GM12878 (cell line): ENCODE results near the gene THTPA. TPM values are rescaled to one million over a fixed set of nuclear protein-coding genes. Genes with fewer than 3 reads are reported as not detected.

Source experiments
- ATAC-seq: fragments of 200-7000 bp; cut with Tn5 transposase; 3 replicates; pipeline ENCODE4 v1.9.1; 2020; ENCODE audit warnings: mild to moderate bottlenecking, moderate library complexity
- BruUV-seq: library from RNA; stranded (reverse); fragments of 400-500 nt; replicated peaks from 2 replicates; lab custom pipeline; 2021; lab: Mats Ljungman, UMichigan
- CTCF ChIA-PET: fragments of 300-600 bp; sonication (Branson Sonifier 250); formaldehyde crosslinking; extraction: SDS; loops from one replicate; lab custom pipeline; 2021; ENCODE audit warnings: inconsistent platforms; lab: Yijun Ruan, JAX
- POLR2A ChIA-PET: fragments of 350-600 bp; formaldehyde crosslinking; extraction: SDS; loops from one replicate; lab custom pipeline; 2021; ENCODE audit warnings: inconsistent platforms; lab: Charles Lee
- RAD21 ChIA-PET: fragments of 300-600 bp; sonication (Branson Sonifier 250); formaldehyde crosslinking; loops from one replicate; lab custom pipeline; 2023; ENCODE audit warnings: antibody characterized with exemption; ENCODE audit not compliant: unreplicated experiment; lab: Charles Lee
- SMC1A ChIA-PET: fragments of 300-600 bp; sonication (Branson Sonifier 250); formaldehyde crosslinking; loops from one replicate; lab custom pipeline; 2023; ENCODE audit not compliant: unreplicated experiment, uncharacterized antibody; lab: Charles Lee
- DNase-seq: peaks from one replicate; pipeline ENCODE4 v3.0.0-alpha.2; 2011; ENCODE audit warnings: low read depth, low spot score
- FAIRE-seq: peaks from 3 replicates; lab custom pipeline; 2011; peaks lifted over from hg19 to GRCh38; lab: Jason Lieb, UNC
- H2AFZ ChIP-seq: 2 replicates; pipeline ENCODE4 v1.6.0; 2011; ENCODE audit warnings: low read depth, low read length, control low read depth; ENCODE audit not compliant: control insufficient read depth
- H3K27ac ChIP-seq: 2 replicates; pipeline ENCODE4 v1.5.1; 2011; ENCODE audit warnings: control low read depth; ENCODE audit not compliant: control insufficient read depth, insufficient read depth
- H3K27me3 ChIP-seq, 2 experiments: replicated peaks in 1 of 2; 2 replicates each; pipeline versions ENCODE4 v1.6.0 to v1.6.1; 2011; ENCODE audit warnings: low read length in 1 of 2; ENCODE audit not compliant: control insufficient read depth in 2 of 2, insufficient read depth in 2 of 2
- H3K36me3 ChIP-seq, 2 experiments: 2 replicates each; pipeline ENCODE4 v1.5.1; 2011; ENCODE audit warnings: low read length in 1 of 2; ENCODE audit not compliant: control insufficient read depth in 2 of 2, insufficient read depth in 2 of 2
- H3K4me1 ChIP-seq: 2 replicates; pipeline ENCODE4 v1.6.1; 2011; ENCODE audit warnings: mild to moderate bottlenecking, low read length, moderate library complexity, mixed read lengths; ENCODE audit not compliant: control insufficient read depth, insufficient read depth
- H3K4me2 ChIP-seq: 2 replicates; pipeline ENCODE4 v1.6.0; 2011; ENCODE audit warnings: control low read depth; ENCODE audit not compliant: control insufficient read depth, insufficient read depth
- H3K4me3 ChIP-seq: fragments of 200-600 bp; sonication (generic); 2 replicates; pipeline ENCODE4 v1.5.1; 2016
- H3K79me2 ChIP-seq: 2 replicates; pipeline ENCODE4 v1.6.0; 2011; ENCODE audit warnings: low read length; ENCODE audit not compliant: control insufficient read depth, insufficient read depth
- H3K9ac ChIP-seq: 2 replicates; pipeline ENCODE4 v1.8.0; 2011; ENCODE audit warnings: low read length, control low read depth, mixed read lengths; ENCODE audit not compliant: control insufficient read depth, insufficient read depth
- H3K9me3 ChIP-seq: replicated peaks from 3 replicates; pipeline ENCODE4 v1.5.1; 2011; ENCODE audit warnings: mild to moderate bottlenecking, low read length; ENCODE audit not compliant: control insufficient read depth, insufficient read depth
- H4K20me1 ChIP-seq: 2 replicates; pipeline ENCODE4 v1.6.0; 2011; ENCODE audit not compliant: control insufficient read depth, insufficient read depth
- DPF2 ChIP-seq: fragments of 450-650 bp; IDR thresholded peaks from 2 replicates; pipeline ENCODE4 v1.6.1; 2017; ENCODE audit warnings: mild to moderate bottlenecking
- HDGF ChIP-seq: fragments of 450-650 bp; IDR thresholded peaks from 2 replicates; pipeline ENCODE4 v1.6.1; 2016; ENCODE audit warnings: antibody characterized with exemption
- PML ChIP-seq: IDR thresholded peaks from 2 replicates; pipeline ENCODE4 v1.6.1; 2012; ENCODE audit warnings: low read length, inconsistent platforms
- POLR2A ChIP-seq: IDR thresholded peaks from 2 replicates; pipeline ENCODE4 v1.6.1; 2011; ENCODE audit warnings: low read depth, mild to moderate bottlenecking, low read length
- POLR2AphosphoS5 ChIP-seq: IDR thresholded peaks from 2 replicates; pipeline ENCODE4 v1.6.1; 2011; ENCODE audit warnings: mild to moderate bottlenecking, low read length, inconsistent platforms
- RAD21 ChIP-seq: IDR thresholded peaks from 2 replicates; pipeline ENCODE4 v1.6.1; 2011; ENCODE audit warnings: mild to moderate bottlenecking, low read depth, low read length, moderate library complexity; ENCODE audit not compliant: insufficient read depth
- RCOR1 ChIP-seq: conservative IDR thresholded peaks from 2 replicates; pipeline ENCODE4 v1.6.1; 2012; ENCODE audit warnings: low read depth, low read length, improper control_type of control experiment
- SIN3A ChIP-seq: IDR thresholded peaks from 2 replicates; pipeline ENCODE4 v1.6.1; 2012; ENCODE audit warnings: low read depth, low read length, improper control_type of control experiment
- ZBTB4 ChIP-seq: fragments of 450-650 bp; formaldehyde crosslinking; IDR thresholded peaks from 2 replicates; pipeline ENCODE4 v1.4.0; 2022; ENCODE audit warnings: mild to moderate bottlenecking, moderate library complexity
- ZNF207 ChIP-seq: fragments of 450-650 bp; IDR thresholded peaks from 2 replicates; pipeline ENCODE4 v1.6.1; 2014; ENCODE audit warnings: antibody characterized with exemption, mild to moderate bottlenecking, borderline replicate concordance
- ZNF384 ChIP-seq: IDR thresholded peaks from 2 replicates; pipeline ENCODE4 v1.6.1; 2012; ENCODE audit warnings: low read depth, mild to moderate bottlenecking, low read length, improper control_type of control experiment, borderline replicate concordance
- WGBS: methylation state at CpG from one replicate; pipeline ENCODE4 v1.1.6; 2016; ENCODE audit warnings: low lambda C conversion rate; ENCODE audit not compliant: insufficient replicate concordance, insufficient coverage; ENCODE audit errors: missing lambda C conversion rate; 5-methylcytosine and 5-hydroxymethylcytosine counted together
- in situ Hi-C: fragments of 300-500 bp; cut with MboI; formaldehyde crosslinking; loops from 9 replicates; pipeline ENCODE4 v1.14.3; 2018; ENCODE audit warnings: mixed read lengths
- intact Hi-C: fragments of 100-400 bp; cut with micrococcal nuclease; formaldehyde crosslinking; loops from one replicate; pipeline ENCODE4 v1.14.2; 2022; ENCODE audit not compliant: unreplicated experiment
- polyA plus RNA-seq, 11 experiments: library from polyadenylated mRNA; depleted of rRNA in 4 of 11; unstranded in 6 of 11; stranded (reverse) in 5 of 11; fragments of >200 nt; fragmentation: Nextera tagmentation in 4 of 11; fragmentation: Illumina TruSeq in 1 of 11; extraction: Ambion mirVana in 4 of 11; extraction: Trizol in 1 of 11; gene quantifications; 1 replicate in 1 of 11; 2 replicates in 10 of 11; pipeline versions ENCODE4 v1.2.1 to v1.2.3, GENCODE V29; 2011 to 2016; ENCODE audit warnings: inconsistent platforms in 2 of 11, missing spikeins in 2 of 11, low read depth in 1 of 11
- total RNA-seq, 4 experiments: library from RNA; depleted of rRNA in 3 of 4; stranded (reverse); fragments of >200 nt in 3 of 4; fragmentation: Illumina TruSeq in 1 of 4; extraction: Trizol in 1 of 4; gene quantifications; 2 replicates each; pipeline versions ENCODE4 v1.2.1 to v1.2.3, GENCODE V29; 2013 to 2021
- TF ChIP-seq, protein P1 (sequence below): IDR thresholded peaks from 2 replicates; pipeline ENCODE4 v1.6.1; 2011; ENCODE audit warnings: borderline replicate concordance, low read depth, mild to moderate bottlenecking, moderate library complexity, low read length; ENCODE audit not compliant: insufficient read depth, poor library complexity, severe bottlenecking
- TF ChIP-seq, protein P2 (sequence below): fragments of 450-650 bp; conservative IDR thresholded peaks from 2 replicates; pipeline ENCODE4 v1.6.1; 2017; ENCODE audit warnings: mild to moderate bottlenecking, moderate library complexity
- TF ChIP-seq, protein P3 (sequence below): fragments of 450-650 bp; IDR thresholded peaks from 2 replicates; pipeline ENCODE4 v1.6.1; 2016; ENCODE audit warnings: mild to moderate bottlenecking

THTPA gene
- total and polyA plus RNA-seq, 10 of the 15 experiments (the other 5 are each of a cell fraction or from before 2014, with no cell fraction given): 3.1 to 24.9 (median 12.8) TPM

DNA sequence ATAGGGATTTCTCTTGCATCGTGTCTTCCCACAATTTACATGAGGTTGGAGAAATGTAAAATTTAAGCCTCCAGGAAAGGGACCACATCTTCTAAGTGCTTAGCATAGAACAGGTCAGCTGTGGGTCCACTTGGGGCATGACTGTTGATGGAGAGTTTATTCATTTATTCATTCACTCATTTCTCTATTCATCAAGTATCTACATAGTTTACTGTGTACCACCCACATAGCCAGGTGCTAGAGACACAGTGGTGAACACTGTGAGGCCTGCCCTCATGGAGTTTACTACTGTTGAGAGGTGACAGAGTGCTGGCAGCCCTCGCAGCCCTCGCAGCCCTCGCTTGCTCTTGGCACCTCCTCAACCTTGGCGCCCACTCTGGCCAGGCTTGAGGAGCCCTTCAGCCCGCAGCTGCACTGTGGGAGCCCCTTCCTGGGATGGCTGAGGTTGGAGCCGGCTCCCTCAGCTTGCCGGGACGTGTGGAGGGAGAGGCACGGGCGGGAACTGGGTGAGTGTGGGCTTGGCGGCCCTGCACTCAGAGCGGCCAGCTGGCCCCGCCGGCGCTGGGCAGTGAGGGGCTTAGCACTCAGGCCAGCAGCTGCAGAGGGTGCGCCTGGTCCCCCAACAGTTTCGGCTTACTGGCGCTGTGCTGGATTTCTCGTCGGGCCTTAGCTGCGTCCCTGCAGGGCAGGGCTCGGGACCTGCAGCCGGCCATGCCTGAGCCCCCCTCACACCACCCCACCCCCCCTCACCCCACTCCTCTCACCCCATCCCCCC, 24.3 kb downstream of the THTPA start:
- peaks cover 2% of the 10 kb centered on the region in 2 experiments; a peak in 2 of 4 replicates for H3K27me3 ChIP-seq
- CTCF ChIA-PET: interaction anchor here (1.1 kb wide), 1 partner anchor 86 kb away, joined by 3 read pairs; no protein-coding TSS in a partner anchor
- TF ChIP-seq ZBTB4 (CRISPR knock-in tag): no peak
- no peak for TF ChIP-seq RCOR1
- no peak for TF ChIP-seq POLR2AphosphoS5
- TF ChIP-seq HDGF: no peak
- TF ChIP-seq, protein P1, sequence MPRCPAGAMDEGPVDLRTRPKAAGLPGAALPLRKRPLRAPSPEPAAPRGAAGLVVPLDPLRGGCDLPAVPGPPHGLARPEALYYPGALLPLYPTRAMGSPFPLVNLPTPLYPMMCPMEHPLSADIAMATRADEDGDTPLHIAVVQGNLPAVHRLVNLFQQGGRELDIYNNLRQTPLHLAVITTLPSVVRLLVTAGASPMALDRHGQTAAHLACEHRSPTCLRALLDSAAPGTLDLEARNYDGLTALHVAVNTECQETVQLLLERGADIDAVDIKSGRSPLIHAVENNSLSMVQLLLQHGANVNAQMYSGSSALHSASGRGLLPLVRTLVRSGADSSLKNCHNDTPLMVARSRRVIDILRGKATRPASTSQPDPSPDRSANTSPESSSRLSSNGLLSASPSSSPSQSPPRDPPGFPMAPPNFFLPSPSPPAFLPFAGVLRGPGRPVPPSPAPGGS: no peak
- no peak for TF ChIP-seq DPF2
- no peak for TF ChIP-seq SIN3A
- TF ChIP-seq, protein P2, sequence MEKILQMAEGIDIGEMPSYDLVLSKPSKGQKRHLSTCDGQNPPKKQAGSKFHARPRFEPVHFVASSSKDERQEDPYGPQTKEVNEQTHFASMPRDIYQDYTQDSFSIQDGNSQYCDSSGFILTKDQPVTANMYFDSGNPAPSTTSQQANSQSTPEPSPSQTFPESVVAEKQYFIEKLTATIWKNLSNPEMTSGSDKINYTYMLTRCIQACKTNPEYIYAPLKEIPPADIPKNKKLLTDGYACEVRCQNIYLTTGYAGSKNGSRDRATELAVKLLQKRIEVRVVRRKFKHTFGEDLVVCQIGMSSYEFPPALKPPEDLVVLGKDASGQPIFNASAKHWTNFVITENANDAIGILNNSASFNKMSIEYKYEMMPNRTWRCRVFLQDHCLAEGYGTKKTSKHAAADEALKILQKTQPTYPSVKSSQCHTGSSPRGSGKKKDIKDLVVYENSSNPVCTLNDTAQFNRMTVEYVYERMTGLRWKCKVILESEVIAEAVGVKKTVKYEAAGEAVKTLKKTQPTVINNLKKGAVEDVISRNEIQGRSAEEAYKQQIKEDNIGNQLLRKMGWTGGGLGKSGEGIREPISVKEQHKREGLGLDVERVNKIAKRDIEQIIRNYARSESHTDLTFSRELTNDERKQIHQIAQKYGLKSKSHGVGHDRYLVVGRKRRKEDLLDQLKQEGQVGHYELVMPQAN: no peak
- no peak for TF ChIP-seq POLR2A
- TF ChIP-seq, protein P3, sequence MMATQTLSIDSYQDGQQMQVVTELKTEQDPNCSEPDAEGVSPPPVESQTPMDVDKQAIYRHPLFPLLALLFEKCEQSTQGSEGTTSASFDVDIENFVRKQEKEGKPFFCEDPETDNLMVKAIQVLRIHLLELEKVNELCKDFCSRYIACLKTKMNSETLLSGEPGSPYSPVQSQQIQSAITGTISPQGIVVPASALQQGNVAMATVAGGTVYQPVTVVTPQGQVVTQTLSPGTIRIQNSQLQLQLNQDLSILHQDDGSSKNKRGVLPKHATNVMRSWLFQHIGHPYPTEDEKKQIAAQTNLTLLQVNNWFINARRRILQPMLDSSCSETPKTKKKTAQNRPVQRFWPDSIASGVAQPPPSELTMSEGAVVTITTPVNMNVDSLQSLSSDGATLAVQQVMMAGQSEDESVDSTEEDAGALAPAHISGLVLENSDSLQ: no peak
- no peak for TF ChIP-seq ZNF384
- no peak for TF ChIP-seq RAD21
- TF ChIP-seq ZNF207: no peak
- no peak for TF ChIP-seq PML

More for the DNA sequence above, 24.3 kb downstream of the THTPA start:
- intact Hi-C loops (loop anchor here (10.0 kb wide), 1 partner anchor 444 kb away; no protein-coding TSS in a partner anchor), in situ Hi-C loops (no loop called here)
- 82% methylated on average over 18 of the region's 24 CpGs for WGBS
- RAD21 ChIA-PET: interaction anchor here (0.9 kb wide), 1 partner anchor 27 kb away, joined by 3 read pairs; no protein-coding TSS in a partner anchor
- H3K36me3 ChIP-seq: no peaks in the 10 kb centered on the region
- SMC1A ChIA-PET: interaction anchor here (2.1 kb wide), 1 partner anchor 8 kb away, joined by 9 read pairs; no protein-coding TSS in a partner anchor
- ATAC-seq: no peak
- H3K79me2 ChIP-seq: no peaks in the 10 kb centered on the region
- H3K9ac ChIP-seq: no peak overlapping the region
- H3K4me2 ChIP-seq: no peak overlapping the region
- no peak for FAIRE-seq
- no peak overlapping the region for H3K27ac ChIP-seq
- no TSS peak for BruUV-seq
- H4K20me1 ChIP-seq: no peaks in the 10 kb centered on the region
- DNase-seq: no peak
- H2AFZ ChIP-seq: no peak overlapping the region
- peaks cover 2% of the 10 kb centered on the region; the same call in 1 of the 2 replicates for H3K4me1 ChIP-seq
- H3K4me3 ChIP-seq: no peak overlapping the region
- H3K9me3 ChIP-seq: no peaks in the 10 kb centered on the region
- POLR2A ChIA-PET: no interaction called here
